HG03159 (cell line): ENCODE data around the gene TSR3.

Source experiments
- ATAC-seq: cut with Tn5 transposase; IDR thresholded peaks from one replicate; pipeline ENCODE4 v1.9.1; 2021; ENCODE audit warnings: mild to moderate bottlenecking, moderate library complexity; ENCODE audit not compliant: unreplicated experiment

Gene TSR3

DNA sequence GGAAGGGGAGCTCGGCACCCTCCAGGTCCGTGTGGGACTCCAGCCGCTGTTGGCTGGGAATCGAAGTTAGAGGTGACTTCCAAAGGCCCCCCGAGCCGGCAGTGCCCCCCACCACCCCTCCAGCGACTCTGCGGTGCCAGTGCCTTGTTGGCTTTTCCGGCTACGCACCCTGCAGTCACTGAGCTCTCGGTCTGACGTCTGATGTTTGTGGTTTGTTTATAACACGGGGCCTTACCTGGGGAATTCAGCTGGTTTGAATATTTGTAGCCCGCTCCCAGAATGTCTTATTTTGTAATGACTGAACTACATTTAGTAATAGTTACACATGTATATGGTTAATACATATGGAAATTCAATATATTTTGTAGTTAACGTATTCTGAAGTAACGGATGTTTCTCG is 25.3 kb downstream of the TSR3 start:
- ATAC-seq: no peak

DNA sequence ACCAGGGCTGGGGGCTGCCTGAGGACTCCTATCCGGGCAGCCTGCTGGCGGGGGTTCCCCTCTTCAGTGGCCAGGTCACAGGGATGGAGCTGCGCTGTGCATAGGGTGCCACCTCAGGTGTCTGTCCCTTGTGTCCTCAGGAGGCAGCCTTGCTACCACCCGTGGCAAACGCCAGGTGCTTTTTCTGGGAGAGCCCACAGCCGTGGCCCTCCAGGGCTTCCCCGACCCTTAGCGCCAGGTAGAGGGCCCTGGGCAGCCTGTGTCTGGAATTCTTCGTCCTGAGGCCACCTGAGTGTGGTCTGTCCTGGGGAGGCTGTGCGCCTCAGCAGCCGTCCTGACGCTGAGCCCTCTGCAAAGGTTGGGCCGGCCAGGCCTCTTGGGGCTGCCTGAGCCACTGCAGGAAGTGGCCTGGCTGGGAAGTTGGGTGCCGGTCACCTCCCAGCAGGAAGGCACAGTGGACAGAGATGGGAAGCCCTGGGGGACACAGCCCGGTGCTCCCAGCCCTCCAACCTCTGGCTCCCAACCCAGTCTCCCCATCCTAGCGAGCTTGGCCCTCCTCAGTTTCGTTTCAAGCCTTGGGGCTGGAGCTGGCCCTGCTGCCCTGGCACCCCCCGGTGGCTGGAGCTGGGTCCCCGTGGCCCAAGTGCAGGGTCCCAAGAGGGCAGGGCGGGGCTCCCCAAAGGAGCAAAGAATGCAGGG is 25.9 kb downstream of the TSR3 start:
- ATAC-seq: no peak

DNA sequence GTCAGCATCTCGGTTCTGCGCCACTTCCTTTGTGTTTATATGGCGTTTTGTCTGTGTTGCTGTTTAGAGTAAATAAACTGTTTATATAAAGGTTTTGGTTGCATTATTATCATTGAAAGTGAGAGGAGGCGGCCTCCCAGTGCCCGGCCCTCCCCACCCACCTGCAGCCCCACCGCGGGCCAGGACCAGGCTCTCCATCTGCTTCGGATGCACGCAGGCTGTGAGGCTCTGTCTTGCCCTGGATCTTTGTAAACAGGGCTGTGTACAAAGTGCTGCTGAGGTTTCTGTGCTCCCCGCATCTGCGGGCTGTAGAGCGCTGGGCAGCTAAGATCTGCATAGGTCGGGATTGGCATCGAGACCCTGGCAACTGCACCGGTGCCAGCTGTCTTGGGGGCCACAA is 26.4 kb downstream of the TSR3 start:
- no peak for ATAC-seq

DNA sequence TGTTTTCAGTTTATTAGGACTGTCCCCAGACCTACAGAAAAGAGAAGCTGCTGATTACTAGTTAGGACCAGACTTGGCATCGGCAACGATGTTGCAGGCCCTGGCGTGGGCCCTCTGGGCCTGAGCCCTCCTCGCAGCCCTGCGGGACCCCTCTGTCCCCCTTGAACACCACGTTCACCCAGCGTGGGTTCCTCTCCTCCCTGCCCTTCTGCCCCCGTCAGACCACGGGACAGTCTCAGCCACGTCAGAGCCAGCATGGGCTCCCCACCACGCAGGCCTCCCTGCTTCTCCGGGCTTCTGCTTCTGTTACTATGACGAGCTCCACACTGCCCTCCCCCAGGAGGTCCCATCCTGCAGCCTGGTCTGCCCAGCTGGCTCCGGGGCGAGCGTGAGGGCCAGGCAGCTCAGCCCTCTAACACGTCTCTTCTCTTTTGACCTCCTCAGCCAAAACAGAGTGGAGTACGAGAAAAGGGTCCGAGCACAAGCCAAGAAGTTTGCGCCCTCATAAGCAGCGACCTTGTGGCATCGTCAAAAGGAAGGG is 27.3 kb downstream of the TSR3 start:
- no peak for ATAC-seq

DNA sequence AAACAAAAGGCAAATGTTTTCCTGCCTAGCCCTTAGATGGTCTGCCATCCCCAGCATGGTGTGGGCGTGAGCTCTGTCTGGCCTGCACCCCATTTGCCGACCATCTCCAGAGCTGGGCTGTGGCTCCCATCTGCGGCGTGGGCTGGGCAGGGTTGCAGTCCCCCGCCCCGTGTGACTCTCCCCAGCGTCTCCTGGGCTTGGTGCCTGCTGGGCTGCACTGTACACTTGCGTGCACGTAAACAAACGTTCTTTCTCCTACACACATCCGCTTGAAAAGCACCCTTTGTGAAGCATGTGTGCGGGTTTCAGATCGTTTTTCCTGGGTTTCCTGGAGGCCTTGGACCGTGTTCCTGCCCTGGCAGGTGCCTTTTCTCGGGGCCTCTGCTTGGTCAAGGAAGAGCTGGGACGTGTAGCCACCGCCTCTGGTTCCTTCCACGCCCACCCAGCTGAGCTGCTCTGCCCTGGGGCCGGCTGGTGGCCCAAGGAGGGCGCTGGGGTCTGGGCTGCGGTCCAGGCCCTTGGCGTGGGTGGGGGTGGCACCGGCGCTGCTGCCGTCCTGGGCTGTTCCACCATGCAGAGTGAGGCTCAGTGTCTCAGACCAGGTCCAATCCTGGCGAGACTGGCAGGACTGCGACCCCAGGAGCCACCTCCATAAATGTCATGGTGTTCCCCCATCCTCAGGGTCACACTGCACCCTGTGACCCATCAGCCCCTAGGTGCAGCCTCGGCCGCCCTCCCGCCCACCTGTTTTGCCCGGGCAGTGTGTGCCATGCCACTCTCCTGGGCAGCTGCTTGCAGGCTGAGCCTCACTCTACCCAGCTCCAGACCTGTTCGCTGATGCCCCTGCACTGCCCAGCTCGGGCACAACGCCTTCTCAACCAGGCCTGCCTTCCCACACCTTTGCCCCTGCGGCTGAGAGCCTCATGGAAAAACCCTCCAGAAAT is 28.1 kb downstream of the TSR3 start:
- no peak for ATAC-seq

DNA sequence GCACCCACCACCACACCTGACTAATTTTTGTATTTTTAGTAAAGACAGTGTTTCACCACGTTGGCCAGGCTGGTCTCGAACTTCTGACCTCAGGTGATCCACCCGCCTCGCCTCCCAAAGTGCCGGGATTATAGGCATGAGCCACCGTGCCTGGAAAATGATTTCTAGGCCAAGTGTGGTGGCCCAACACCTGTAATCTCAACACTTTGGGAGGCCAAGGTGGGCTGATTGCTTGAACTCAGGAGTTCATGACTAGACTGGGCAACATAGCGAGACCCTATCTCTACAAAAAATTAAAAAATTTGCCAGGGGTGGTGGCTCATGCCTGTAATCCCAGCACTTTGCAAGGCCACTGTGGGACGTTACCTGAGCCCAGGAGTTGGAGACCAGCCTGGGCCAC is 29.3 kb downstream of the TSR3 start:
- no peak for ATAC-seq

DNA sequence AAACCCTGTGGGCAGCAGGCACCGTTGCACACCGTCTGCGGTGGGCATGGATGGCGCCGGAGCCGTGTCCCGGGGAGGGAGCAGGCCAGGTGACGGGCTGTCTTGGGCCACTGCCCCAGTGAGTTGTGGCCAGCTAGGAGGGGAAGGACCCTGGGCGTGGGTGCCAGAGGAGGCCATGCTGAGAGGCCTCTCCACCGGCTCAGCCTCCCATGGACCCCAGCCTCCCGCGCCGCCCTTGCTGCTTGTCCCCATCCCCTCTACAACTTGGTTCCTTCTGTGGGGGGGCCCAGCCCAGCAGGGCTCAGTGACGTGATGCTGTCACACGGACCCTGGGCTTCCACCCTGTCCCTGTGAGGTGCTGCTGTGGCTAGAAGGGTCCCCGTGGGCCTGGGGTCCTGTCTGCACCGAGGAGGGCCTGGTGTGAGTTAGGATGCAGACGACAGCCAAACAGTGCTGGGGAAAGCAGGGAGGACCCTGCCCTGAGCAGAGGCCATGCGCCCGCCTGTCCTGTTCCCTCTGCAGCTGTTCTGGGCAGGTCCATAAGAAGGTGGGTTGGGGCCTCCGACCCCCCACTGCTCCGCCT is 30.9 kb downstream of the TSR3 start:
- ATAC-seq: no peak

DNA sequence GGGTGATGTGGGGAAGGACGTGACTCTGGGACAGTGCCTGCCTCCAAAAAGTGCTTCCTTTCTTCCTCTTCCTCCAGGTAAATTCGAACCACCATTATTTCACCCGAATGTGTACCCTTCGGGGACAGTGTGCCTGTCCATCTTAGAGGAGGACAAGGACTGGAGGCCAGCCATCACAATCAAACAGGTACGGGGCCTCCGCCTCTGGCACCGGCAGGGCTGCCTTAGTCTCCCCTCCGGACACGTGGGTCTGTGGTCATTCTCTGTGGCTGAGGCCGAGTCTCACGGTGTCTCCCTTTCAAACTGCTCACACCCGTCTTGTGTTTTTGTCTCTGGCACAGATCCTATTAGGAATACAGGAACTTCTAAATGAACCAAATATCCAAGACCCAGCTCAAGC is 31.6 kb downstream of the TSR3 start:
- no peak for ATAC-seq

DNA sequence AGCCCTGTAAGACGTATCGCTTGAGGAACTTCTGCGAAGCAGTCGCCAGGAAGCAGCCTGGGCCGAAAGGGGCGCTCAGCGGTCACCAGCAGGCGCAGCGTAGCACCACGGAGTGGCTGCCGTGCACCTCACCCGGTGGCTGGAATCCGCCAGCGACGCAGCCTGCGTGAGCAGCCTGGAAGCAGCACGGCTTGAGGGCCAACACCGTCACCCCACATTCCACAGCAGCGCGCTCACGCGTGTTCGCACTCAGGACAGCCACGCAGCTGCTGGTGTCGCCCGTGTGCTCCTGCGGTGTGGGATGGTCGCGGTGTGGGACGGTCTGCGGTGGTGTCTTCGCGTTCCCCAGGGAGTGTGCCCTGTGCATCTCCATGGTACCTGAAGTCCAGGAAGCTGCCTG is 32.6 kb downstream of the TSR3 start:
- no peak for ATAC-seq

DNA sequence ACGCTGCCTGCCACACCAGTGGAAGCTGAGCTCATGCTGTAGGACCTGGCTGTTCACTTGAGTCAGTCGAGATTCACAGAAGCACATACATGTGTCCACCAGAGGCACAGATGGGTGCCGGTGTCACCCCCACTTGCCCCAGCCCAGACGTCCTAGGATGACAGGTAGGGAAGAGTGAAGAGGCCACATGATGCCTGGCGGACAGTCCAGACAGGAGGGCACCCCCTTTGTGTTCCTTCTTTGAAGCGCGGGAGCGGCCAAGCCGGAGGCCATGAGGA is 33.5 kb downstream of the TSR3 start:
- ATAC-seq: no peak

DNA sequence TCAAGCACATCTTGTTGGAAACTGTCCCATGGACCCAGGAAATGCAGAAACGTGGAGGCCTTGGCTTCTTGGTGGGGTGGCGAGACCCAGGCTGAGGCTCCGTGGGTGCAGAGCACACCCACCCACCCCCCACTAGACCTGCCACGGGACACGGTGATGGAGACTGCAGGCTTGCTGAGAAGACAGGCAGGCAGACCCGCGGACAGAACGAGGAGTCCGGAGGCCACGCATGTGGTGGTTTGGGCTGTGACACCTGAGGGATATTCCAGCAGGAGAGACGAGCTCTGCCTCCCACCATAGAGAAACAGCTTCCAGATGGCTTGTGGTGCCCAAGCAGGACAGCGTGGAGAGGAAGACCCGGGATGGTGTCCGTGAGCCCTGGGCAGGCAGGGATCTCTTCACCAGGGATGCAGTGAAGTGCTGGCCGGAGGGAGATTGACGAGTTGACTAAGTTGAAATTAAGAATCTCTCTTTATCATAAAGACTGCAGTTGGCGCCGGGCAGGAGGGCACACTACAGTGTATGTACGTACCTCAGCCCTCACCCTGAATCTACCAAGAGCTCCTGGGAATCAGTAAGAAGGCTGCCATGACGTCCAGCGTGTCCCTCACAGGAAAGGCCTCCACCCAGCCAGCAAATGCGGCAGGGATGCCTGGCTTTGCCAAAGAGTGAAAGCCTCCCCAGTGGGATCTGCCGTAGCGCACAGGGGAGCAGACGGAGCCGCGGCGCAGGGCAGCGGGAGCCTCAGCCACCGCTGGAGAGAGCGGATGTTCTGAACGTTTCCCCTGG is 34.0 kb downstream of the TSR3 start:
- no peak for ATAC-seq

DNA sequence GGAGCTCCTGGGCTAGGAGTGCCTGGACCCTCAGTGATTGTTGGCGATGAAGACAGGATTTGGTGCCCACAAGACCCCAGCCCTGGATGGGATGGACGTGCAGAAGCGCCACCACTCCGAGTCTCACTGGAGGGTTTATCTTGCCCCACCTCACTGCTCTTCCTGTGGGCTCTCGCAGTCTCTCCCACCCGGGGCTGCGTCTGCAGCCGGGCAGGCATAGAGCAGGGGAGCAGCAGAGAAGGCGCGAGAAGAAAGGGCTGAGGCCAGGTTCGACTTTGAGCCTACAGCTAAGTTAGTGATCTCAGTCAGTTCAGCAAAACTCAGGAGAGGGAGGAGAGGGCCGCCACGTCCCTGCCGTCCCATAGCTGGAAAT is 35.7 kb downstream of the TSR3 start:
- no peak for ATAC-seq

DNA sequence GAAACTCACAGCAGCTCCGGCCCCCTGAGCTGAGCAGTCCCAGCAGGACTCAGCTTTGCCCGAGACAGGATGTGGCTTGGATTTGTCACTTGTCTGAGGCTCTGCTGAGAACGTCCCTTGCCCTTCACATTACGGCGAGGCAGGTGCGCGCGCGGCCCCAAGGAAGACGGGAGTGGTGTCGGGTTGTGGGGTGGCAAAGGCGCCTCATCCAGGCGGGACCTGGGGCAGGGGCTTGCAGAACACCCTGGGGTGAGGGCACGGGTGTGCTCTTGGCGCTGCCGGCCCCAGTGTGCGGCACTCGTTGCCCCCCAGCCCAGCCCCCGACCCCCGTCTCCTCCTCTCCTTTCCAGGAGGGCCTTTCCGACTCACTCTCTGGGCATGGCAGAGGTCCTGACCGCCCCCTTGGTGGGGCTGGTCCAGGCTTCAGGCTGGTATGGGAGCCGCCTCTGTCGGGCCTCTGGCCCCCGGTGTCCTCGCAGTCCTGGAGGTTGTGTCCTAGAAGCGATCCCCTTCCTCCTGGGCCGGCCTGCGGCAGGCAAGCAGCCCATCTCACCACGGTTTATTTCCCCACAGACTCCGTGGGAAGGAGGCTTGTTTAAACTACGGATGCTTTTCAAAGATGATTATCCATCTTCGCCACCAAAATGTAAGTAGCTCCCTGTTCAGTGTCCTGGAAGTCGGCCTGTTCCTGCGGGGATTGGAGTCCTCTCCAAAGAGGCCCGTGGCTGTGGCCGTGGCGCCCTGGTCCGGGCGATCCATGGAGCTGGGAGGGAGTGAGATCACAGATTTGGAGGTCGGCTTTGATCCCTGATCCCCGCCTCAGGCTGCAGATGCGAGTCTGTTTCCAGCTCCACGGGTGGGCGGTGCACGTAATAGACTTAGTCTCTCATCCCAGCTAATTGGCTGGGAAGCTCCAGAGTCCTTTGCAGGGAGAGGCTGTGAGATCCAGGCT is 36.3 kb downstream of the TSR3 start:
- no peak for ATAC-seq

DNA sequence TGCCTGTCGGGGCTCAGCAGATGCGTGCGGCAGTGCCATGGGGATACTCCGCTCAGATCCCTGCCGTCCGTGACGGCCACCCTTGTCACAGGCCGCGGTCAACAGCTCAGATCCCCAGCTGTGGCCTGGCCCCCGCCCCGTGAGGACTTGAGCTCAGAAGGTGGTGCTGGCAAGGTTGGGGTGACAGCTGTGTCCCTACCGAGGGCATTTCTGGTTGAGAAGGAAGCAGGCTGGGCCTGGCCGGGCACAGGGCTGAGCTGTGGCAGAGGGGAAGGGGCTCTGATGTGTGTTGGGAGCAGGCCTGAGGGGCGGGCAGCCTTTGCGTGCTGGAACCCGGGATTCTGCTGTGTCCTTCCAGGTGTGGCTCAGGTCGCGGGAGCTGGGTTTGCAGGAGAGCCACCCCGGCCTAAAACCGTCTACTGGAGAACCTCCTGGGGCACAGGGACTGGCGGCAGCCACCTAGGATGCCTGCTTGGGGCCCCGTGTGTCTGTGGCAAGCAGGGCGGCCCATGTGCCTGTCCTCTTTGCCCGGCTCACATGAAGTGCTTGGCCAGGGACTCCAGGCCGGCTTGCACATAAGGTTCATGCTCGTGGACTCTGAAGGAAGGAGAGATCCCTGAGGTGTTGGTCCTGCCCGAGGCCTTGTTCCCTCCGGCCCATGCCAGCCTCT is 37.1 kb downstream of the TSR3 start:
- no peak for ATAC-seq

DNA sequence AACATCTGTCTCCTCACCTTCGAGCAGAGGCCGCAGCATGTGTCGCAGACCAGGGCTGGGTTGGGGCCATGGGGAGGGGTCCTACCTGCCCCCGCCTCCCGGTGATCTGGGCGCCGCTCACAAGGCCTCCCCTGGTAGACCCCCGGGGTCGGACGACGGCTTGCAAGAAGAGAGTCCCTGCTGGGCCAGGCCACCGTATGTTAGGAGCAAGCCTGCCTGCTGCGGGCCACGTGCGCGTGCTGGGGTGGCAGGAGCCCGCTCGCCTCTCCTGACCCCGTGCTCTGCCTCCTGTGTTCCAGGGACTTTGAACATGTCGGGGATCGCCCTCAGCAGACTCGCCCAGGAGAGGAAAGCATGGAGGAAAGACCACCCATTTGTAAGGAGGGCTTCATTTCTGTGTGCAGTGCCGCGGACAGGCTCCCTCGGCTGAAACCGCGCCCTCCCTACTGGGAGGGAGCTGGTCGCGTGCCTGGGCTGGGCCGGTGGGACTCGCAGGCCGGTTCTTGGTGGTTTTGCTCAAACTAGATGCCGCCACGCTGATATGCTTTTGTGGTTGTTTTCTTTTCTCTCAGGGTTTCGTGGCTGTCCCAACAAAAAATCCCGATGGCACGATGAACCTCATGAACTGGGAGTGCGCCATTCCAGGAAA is 37.8 kb downstream of the TSR3 start:
- no peak for ATAC-seq

DNA sequence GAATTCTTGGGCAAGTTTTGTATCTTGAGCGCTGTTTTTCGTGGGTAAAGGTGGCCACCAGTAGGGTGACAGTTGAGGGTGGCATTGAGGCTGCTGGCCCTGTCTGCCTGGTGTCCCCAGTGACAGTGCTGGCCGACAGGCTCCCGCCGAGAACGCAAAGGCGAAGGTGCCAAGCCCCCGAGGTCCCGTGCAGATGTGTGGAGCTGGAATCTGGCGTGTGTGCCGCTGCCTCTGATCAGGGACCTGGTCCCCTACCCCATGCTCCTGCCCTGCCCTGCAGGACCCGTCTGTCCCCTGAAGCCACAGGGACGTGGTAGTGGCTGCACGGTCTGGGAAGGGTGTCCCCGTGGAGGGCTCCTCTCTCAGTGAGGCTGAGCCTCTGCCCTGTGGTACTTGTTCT is 38.8 kb downstream of the TSR3 start:
- ATAC-seq: no peak

DNA sequence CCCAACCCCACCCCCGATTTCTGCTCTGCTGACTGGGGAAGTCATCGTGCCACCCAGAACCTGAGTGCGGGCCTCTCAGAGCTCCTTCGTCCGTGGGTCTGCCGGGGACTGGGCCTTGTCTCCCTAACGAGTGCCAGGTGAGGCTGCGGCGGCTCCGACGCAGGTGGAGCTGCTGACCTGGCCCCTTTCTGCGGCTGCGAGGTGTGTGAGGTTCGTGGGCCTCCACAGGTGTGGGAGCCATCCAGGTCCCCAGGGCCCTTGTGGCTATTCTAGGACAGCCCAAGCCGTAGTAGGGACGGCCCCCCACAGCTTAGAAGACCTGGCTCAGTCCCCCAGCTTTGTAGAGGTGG is 39.2 kb downstream of the TSR3 start:
- no peak for ATAC-seq

DNA sequence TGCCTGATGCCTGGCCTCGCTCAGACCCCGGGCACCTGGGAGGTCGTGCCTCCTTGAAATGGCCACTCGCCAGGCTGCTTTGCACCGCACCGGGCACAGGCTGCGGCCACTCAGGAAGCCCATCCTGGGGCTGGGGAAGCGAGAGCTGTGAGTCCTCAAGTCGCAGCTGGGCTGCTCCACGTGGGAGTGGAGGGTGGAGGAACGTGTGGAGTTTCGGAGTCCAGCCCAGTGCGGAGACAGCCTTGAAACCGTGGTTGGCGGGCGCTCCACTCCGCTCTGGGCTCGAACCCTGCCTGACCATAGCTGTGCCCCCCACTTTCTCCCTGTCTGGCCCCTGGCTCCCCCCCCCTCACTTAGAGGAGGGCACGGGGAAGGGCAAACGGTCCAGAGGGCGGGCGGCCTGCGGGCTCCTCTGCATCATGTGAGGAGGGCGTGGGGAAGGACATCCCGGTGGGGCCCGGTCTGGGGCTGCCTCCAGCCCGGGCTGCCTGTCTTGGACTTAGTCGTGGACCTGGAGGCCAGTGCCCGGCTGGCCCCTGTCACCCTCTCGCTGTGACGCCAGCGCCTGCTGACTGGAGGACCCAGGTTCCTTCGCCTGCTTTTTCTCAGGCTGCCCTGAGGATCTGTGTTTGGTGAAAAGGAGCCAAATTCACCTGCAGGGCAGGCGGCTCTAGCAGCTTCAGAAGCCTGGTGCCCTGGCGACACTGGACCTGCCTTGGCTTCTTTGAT is 39.8 kb downstream of the TSR3 start:
- ATAC-seq: no peak
